SK-N-SH (cell line): ENCODE results near the gene ARHGAP10. TPM values are rescaled to one million over a fixed set of nuclear protein-coding genes. Genes with fewer than 3 reads are reported as not detected.
A peak's percentile ranks its signal among the peaks of the same experiment; 100 is the strongest.

ENCODE experiments used
- CTCF ChIA-PET: fragments of 300-600, 350-600 bp; formaldehyde crosslinking; extraction: SDS; loops from one replicate; lab custom pipeline; 2021; lab: Yijun Ruan, JAX
- POLR2A ChIA-PET: fragments of 350-600 bp; sonication (Branson Sonifier 250); formaldehyde crosslinking; extraction: SDS; loops from one replicate; lab custom pipeline; 2020; ENCODE audit warnings: antibody characterized with exemption, inconsistent platforms; lab: Yijun Ruan, JAX
- DNase-seq: peaks from one replicate; pipeline ENCODE4 v3.0.0; 2012
- H2AFZ ChIP-seq: fragments of 200-600 bp; sonication (generic); 2 replicates; pipeline ENCODE4 v1.8.1; 2016; ENCODE audit warnings: antibody characterized with exemption, mild to moderate bottlenecking, low read depth
- H3F3A ChIP-seq: fragments of 200-600 bp; sonication (generic); replicated peaks from 2 replicates; pipeline ENCODE3; 2016; ENCODE audit warnings: antibody characterized with exemption, mild to moderate bottlenecking; ENCODE audit not compliant: insufficient read depth
- H3K27ac ChIP-seq, 2 experiments: fragments of 200-500 bp in 1 of 2; fragments of 200-600 bp in 1 of 2; sonication (Bioruptor generic) in 1 of 2; sonication (generic), shearing (Covaris generic) in 1 of 2; 2 replicates each; pipeline versions ENCODE4 v1.5.1 to v1.6.1; 2014 to 2016; ENCODE audit warnings: low read depth in 2 of 2, inconsistent platforms in 1 of 2, low read length in 1 of 2, mild to moderate bottlenecking in 1 of 2, mixed read lengths in 1 of 2
- H3K27me3 ChIP-seq: fragments of 200-600 bp; sonication (generic), shearing (Covaris generic); 2 replicates; pipeline ENCODE4 v1.6.1; 2016; ENCODE audit warnings: mixed run types; ENCODE audit not compliant: insufficient read depth
- H3K36me3 ChIP-seq, 2 experiments: fragments of 200-500 bp in 1 of 2; fragments of 200-600 bp in 1 of 2; sonication (Bioruptor generic) in 1 of 2; sonication (generic) in 1 of 2; replicated peaks in 1 of 2; 2 replicates each; pipeline versions ENCODE3 to v1.5.1; 2014 to 2016; ENCODE audit warnings: low read length in 1 of 2, mild to moderate bottlenecking in 1 of 2; ENCODE audit not compliant: insufficient read depth in 2 of 2, control insufficient read depth in 1 of 2
- H3K4me1 ChIP-seq, 2 experiments: fragments of 200-500 bp in 1 of 2; fragments of 200-600 bp in 1 of 2; sonication (Bioruptor generic) in 1 of 2; sonication (generic), shearing (Covaris generic) in 1 of 2; 2 replicates each; pipeline versions ENCODE4 v1.5.1 to v1.6.1; 2014 to 2016; ENCODE audit warnings: low read depth in 1 of 2, low read length in 1 of 2, mixed run types in 1 of 2; ENCODE audit not compliant: insufficient read depth in 2 of 2, control insufficient read depth in 1 of 2
- H3K4me2 ChIP-seq: fragments of 200-600 bp; sonication (generic), shearing (Covaris generic); 2 replicates; pipeline ENCODE4 v1.6.1; 2017; ENCODE audit warnings: mixed run types
- H3K4me3 ChIP-seq, 2 experiments: fragments of 200-500 bp in 1 of 2; fragments of 200-600 bp in 1 of 2; sonication (Bioruptor generic) in 1 of 2; sonication (generic), shearing (Covaris generic) in 1 of 2; 2 replicates each; pipeline versions ENCODE4 v1.5.1 to v1.8.1; 2014 to 2016; ENCODE audit warnings: low read depth in 2 of 2, inconsistent platforms in 1 of 2, low read length in 1 of 2, mild to moderate bottlenecking in 1 of 2, mixed read lengths in 1 of 2, moderate library complexity in 1 of 2
- H3K79me2 ChIP-seq: fragments of 200-600 bp; sonication (generic); 2 replicates; pipeline ENCODE4 v1.8.1; 2017; ENCODE audit warnings: mild to moderate bottlenecking; ENCODE audit not compliant: insufficient read depth
- H3K9ac ChIP-seq: fragments of 200-600 bp; sonication (generic); 2 replicates; pipeline ENCODE4 v1.6.1; 2017; ENCODE audit warnings: mixed run types
- H3K9me2 ChIP-seq: fragments of 200-600 bp; sonication (generic); 2 replicates; pipeline ENCODE4 v1.6.1; 2017; ENCODE audit warnings: mixed run types
- H3K9me3 ChIP-seq: fragments of 200-600 bp; sonication (generic); 2 replicates; pipeline ENCODE4 v1.6.1; 2017; ENCODE audit warnings: mixed run types, mild to moderate bottlenecking, moderate library complexity
- H4K20me1 ChIP-seq: fragments of 200-600 bp; sonication (generic); 2 replicates; pipeline ENCODE4 v1.6.1; 2017; ENCODE audit warnings: mild to moderate bottlenecking, mixed run types; ENCODE audit not compliant: insufficient read depth
- CHD2 ChIP-seq: fragments of 150-350 bp; IDR thresholded peaks from 2 replicates; pipeline ENCODE4 v1.6.1; 2018; ENCODE audit warnings: low read length; ENCODE audit not compliant: partially characterized antibody
- CTCF ChIP-seq: fragments of 200-600 bp; sonication (generic); IDR thresholded peaks from 2 replicates; pipeline ENCODE4 v1.6.1; 2017; ENCODE audit warnings: antibody characterized with exemption, mild to moderate bottlenecking, moderate library complexity
- EP300 ChIP-seq, 2 experiments: IDR thresholded peaks; 2 replicates each; pipeline versions ENCODE4 v1.4.0 to v1.6.1; 2012; ENCODE audit warnings: borderline replicate concordance in 1 of 2, low read depth in 1 of 2, low read length in 1 of 2
- EZH2phosphoT487 ChIP-seq: fragments of 200-600 bp; sonication (generic); IDR thresholded peaks from 2 replicates; pipeline ENCODE4 v1.6.1; 2017; ENCODE audit warnings: low read depth, mixed run types, mild to moderate bottlenecking, antibody characterized with exemption, moderate library complexity, borderline replicate concordance
- FOSL2 ChIP-seq: IDR thresholded peaks from 2 replicates; pipeline ENCODE4 v1.4.0; 2012; ENCODE audit warnings: low read depth, mild to moderate bottlenecking, moderate library complexity, borderline replicate concordance
- FOXJ3 ChIP-seq: sonication (generic); formaldehyde crosslinking; IDR thresholded peaks from 2 replicates; pipeline ENCODE4 v1.5.1; 2020; ENCODE audit warnings: mild to moderate bottlenecking, missing genetic modification reagents
- GATA2 ChIP-seq: sonication (generic); formaldehyde crosslinking; IDR thresholded peaks from 2 replicates; pipeline ENCODE4 v1.5.0; 2020; ENCODE audit warnings: mild to moderate bottlenecking, missing genetic modification reagents
- JUND ChIP-seq: IDR thresholded peaks from 2 replicates; pipeline ENCODE4 v1.4.0; 2012
- MEF2A ChIP-seq: IDR thresholded peaks from 2 replicates; pipeline ENCODE4 v1.4.0; 2012; ENCODE audit warnings: low read depth, borderline replicate concordance
- NFIC ChIP-seq: IDR thresholded peaks from 2 replicates; pipeline ENCODE4 v1.4.0; 2012; ENCODE audit warnings: borderline replicate concordance
- PBX3 ChIP-seq: IDR thresholded peaks from 2 replicates; pipeline ENCODE4; 2012
- POLR2AphosphoS5 ChIP-seq: IDR thresholded peaks from 2 replicates; pipeline ENCODE4 v1.6.1; 2012; ENCODE audit warnings: low read depth, low read length
- RAD21 ChIP-seq: IDR thresholded peaks from 2 replicates; pipeline ENCODE4 v1.6.1; 2012; ENCODE audit warnings: mild to moderate bottlenecking, low read length
- RFX5 ChIP-seq: IDR thresholded peaks from 2 replicates; pipeline ENCODE4 v1.6.1; 2012; ENCODE audit warnings: mild to moderate bottlenecking, improper control_type of control experiment, low read length
- SMC3 ChIP-seq: IDR thresholded peaks from 2 replicates; pipeline ENCODE4 v1.6.1; 2012; ENCODE audit warnings: low read depth, low read length, improper control_type of control experiment
- TAF1 ChIP-seq: IDR thresholded peaks from 2 replicates; pipeline ENCODE4 v1.6.1; 2012; ENCODE audit warnings: low read depth, mild to moderate bottlenecking, low read length, moderate library complexity, borderline replicate concordance
- WGBS: methylation state at CpG from one replicate; pipeline ENCODE4 v1.1.6; 2017; ENCODE audit warnings: low lambda C conversion rate; 5-methylcytosine and 5-hydroxymethylcytosine counted together
- polyA plus RNA-seq, 3 experiments: library from polyadenylated mRNA; depleted of rRNA; stranded (reverse); fragments of >200 nt; gene quantifications; 2 replicates each; pipeline ENCODE4 v1.2.3, GENCODE V29; 2012
- TF ChIP-seq, protein P1 (sequence below): fragments of 150-350 bp; IDR thresholded peaks from 2 replicates; pipeline ENCODE4 v1.6.1; 2017; ENCODE audit warnings: antibody characterized with exemption, low read length, low read depth, borderline replicate concordance

The ARHGAP10 gene
- polyA plus RNA-seq, 1 of the 3 experiments (the other 2 are of a cell fraction), result 15.1 TPM

DNA sequence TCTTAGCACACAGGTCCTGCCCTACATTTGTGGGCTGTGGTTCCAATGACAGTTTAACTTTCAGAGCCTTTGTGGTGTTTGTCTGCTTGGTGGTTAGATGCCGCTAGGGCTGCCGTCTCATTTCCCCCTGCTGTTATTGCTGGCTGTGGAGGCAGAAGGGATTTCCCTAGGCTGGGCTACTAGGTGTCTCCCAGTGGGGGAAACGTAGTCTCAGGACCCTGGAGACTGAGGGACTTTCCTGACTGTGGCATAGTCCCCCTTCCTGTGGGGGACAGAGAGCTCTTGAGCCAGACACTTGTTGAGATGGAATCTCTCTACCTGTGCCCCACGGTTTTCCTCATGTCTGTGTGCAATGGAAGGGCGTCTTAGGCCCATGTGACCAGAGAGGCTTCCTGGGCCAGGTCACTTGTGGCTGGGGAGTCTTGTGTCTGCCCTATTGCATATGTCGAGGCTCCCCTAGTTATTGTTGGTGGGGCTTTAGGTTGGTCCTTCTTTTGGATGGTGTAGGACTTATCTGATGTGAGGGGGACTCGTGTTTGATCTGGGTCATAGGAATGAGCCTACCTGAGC, 68.2 kb downstream of the ARHGAP10 start (continued):
- TF ChIP-seq SMC3 (no peak), JUND (no peak), GATA2 (no peak)
- TF ChIP-seq, protein P1, sequence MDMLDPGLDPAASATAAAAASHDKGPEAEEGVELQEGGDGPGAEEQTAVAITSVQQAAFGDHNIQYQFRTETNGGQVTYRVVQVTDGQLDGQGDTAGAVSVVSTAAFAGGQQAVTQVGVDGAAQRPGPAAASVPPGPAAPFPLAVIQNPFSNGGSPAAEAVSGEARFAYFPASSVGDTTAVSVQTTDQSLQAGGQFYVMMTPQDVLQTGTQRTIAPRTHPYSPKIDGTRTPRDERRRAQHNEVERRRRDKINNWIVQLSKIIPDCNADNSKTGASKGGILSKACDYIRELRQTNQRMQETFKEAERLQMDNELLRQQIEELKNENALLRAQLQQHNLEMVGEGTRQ, result no peak

- WGBS, result 88% methylated on average over 4 of the region's 4 CpGs
- H3K4me2 ChIP-seq, result no peak overlapping the region
- no peak overlapping the region for H3K4me3 ChIP-seq
- H3F3A ChIP-seq, result peaks cover 4% of the 10 kb centered on the region
- no peaks in the 10 kb centered on the region for H3K27me3 ChIP-seq
- H3K9ac ChIP-seq, result no peak overlapping the region
- no peak overlapping the region for H3K27ac ChIP-seq
- DNase-seq, result no peak
- H3K36me3 ChIP-seq, result no peaks in the 10 kb centered on the region
- H4K20me1 ChIP-seq, result peaks cover 9% of the 10 kb centered on the region
- POLR2A ChIA-PET, result no interaction called here
- peaks cover 0 to 3% of the 10 kb centered on the region in 2 experiments; a peak in 1 of 4 replicates for H3K4me1 ChIP-seq
- no peaks in the 10 kb centered on the region for H3K9me3 ChIP-seq
- TF ChIP-seq RFX5, result no peak
- TF ChIP-seq NFIC, result no peak
- no peak for TF ChIP-seq MEF2A
- TF ChIP-seq CHD2, result no peak
- no peak for TF ChIP-seq POLR2AphosphoS5
- TF ChIP-seq, all 33 proteins: peak for 0
- Histone ChIP-seq H3K9me2 (no peaks in the 10 kb centered on the region), H3K79me2 (peaks cover 96% of the 10 kb centered on the region), H2AFZ (no peak overlapping the region)
- CTCF ChIA-PET, result interaction anchor here (0.8 kb wide), 1 partner anchor 65 kb away, joined by 3 read pairs; no protein-coding TSS in a partner anchor
These were observed 69.9 kb downstream of the ARHGAP10 start for GRCh38 chr4:147801820-147802219.

- peak overlapping the region in 1 of 2 experiments; percentile 7; a peak in 1 of 4 replicates for H3K27ac ChIP-seq
- H3F3A ChIP-seq, result peaks cover 4% of the 10 kb centered on the region
- DNase-seq, result no peak
- H3K4me2 ChIP-seq, result no peak overlapping the region
- ChIA-PET CTCF (interaction anchor here (0.8 kb wide), 1 partner anchor 64 kb away, joined by 3 read pairs; no protein-coding TSS in a partner anchor), POLR2A (no interaction called here)
- H3K36me3 ChIP-seq, result no peaks in the 10 kb centered on the region
- peaks cover 9% of the 10 kb centered on the region for H4K20me1 ChIP-seq
- H3K9ac ChIP-seq, result no peak overlapping the region
- H3K4me1 ChIP-seq, result peaks cover 0 to 3% of the 10 kb centered on the region in 2 experiments; a peak in 1 of 4 replicates
- no peaks in the 10 kb centered on the region for H3K9me3 ChIP-seq
- no peaks in the 10 kb centered on the region for H3K9me2 ChIP-seq
- 100% methylated on average over 2 of the region's 2 CpGs for WGBS
- peaks cover 94% of the 10 kb centered on the region for H3K79me2 ChIP-seq
- H3K27me3 ChIP-seq, result no peaks in the 10 kb centered on the region
- TF ChIP-seq EP300 (IDR thresholded peaks at IDR 0.05; ENCODE audit: borderline replicate concordance in 1 of 2, low read depth in 1 of 2, low read length in 1 of 2) (no peak), PBX3 (no peak), FOSL2 (no peak), CTCF (no peak), EZH2phosphoT487 (no peak), CHD2 (no peak), TAF1 (no peak), RAD21 (no peak), FOXJ3 (CRISPR knock-in tag) (no peak), JUND (no peak)
- no peak overlapping the region for H2AFZ ChIP-seq
- H3K4me3 ChIP-seq, result no peak overlapping the region
These were observed 70.5 kb downstream of the ARHGAP10 start for GRCh38 chr4:147802346-147802745.
